BJ (cell line): ENCODE results near the gene RAB17. TPM values are rescaled to one million over a fixed set of nuclear protein-coding genes. Genes with fewer than 3 reads are reported as not detected.

Experiments
- CTCF ChIA-PET: fragments of 350-600 bp; formaldehyde crosslinking; extraction: SDS; loops from one replicate; lab custom pipeline; 2021; ENCODE audit warnings: antibody characterized with exemption, inconsistent platforms; lab: Yijun Ruan, JAX
- POLR2A ChIA-PET: fragments of 300-600 bp; sonication (Branson Sonifier 250); formaldehyde crosslinking; extraction: SDS; loops from one replicate; lab custom pipeline; 2021; ENCODE audit warnings: antibody characterized with exemption; lab: Charles Lee
- DNase-seq: peaks from one replicate; pipeline ENCODE4 v3.0.0-alpha.2; 2011; ENCODE audit warnings: low read depth
- H3K27me3 ChIP-seq: 2 replicates; pipeline ENCODE4 v1.6.0; 2011; ENCODE audit warnings: low read length; ENCODE audit not compliant: control insufficient read depth, insufficient read depth
- H3K36me3 ChIP-seq: 2 replicates; pipeline ENCODE4 v1.5.1; 2011; ENCODE audit warnings: low read length; ENCODE audit not compliant: control insufficient read depth, insufficient read depth
- H3K4me3 ChIP-seq: 2 replicates; pipeline ENCODE4 v1.5.1; 2011; ENCODE audit warnings: low read depth, mild to moderate bottlenecking, control low read depth, low read length
- polyA plus RNA-seq: library from polyadenylated mRNA; depleted of rRNA; stranded (reverse); fragments of >200 nt; gene quantifications from 2 replicates; pipeline ENCODE4 v1.2.3, GENCODE V29; 2011
- TF ChIP-seq, protein P1 (sequence below): IDR thresholded peaks from 2 replicates; pipeline ENCODE4 v1.5.1; 2011; ENCODE audit warnings: low read depth, mild to moderate bottlenecking, control low read depth, inconsistent platforms, low read length, moderate library complexity; ENCODE audit not compliant: insufficient read depth

Gene RAB17
- polyA plus RNA-seq, 1 experiment, result 0.25 TPM

DNA sequence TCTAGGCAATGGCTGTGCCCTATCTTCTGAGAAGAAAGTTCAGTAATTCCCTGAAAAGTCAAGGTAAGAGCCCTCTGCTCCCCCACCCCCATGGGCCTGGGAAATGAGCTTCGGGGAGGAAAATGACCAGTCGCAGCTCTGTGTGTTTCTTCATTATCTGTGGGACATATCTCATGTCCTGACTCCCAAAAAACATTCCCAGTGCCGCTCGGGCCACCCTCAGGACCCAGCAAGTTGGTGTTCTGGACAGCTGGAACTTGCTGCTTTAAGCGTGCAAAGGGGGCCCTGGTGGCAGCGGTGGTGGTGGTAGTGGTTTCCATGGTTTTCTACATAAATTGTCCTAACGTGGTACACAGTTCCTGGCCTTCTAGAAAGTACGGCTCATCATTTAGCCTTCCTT is 41.3 kb downstream of the RAB17 start:
- DNase-seq, result no peak
- peaks cover 31% of the 10 kb centered on the region for H3K36me3 ChIP-seq
- no peaks in the 10 kb centered on the region for H3K27me3 ChIP-seq
- ChIA-PET CTCF (interaction anchor here (1.5 to 1.9 kb wide), 3 partner anchors 10 to 36 kb away, joined by 4 to 5 read pairs (median 4); no protein-coding TSS in a partner anchor), POLR2A (no interaction called here)
- TF ChIP-seq, protein P1, sequence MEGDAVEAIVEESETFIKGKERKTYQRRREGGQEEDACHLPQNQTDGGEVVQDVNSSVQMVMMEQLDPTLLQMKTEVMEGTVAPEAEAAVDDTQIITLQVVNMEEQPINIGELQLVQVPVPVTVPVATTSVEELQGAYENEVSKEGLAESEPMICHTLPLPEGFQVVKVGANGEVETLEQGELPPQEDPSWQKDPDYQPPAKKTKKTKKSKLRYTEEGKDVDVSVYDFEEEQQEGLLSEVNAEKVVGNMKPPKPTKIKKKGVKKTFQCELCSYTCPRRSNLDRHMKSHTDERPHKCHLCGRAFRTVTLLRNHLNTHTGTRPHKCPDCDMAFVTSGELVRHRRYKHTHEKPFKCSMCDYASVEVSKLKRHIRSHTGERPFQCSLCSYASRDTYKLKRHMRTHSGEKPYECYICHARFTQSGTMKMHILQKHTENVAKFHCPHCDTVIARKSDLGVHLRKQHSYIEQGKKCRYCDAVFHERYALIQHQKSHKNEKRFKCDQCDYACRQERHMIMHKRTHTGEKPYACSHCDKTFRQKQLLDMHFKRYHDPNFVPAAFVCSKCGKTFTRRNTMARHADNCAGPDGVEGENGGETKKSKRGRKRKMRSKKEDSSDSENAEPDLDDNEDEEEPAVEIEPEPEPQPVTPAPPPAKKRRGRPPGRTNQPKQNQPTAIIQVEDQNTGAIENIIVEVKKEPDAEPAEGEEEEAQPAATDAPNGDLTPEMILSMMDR, result no peak
- no peak overlapping the region for H3K4me3 ChIP-seq

DNA sequence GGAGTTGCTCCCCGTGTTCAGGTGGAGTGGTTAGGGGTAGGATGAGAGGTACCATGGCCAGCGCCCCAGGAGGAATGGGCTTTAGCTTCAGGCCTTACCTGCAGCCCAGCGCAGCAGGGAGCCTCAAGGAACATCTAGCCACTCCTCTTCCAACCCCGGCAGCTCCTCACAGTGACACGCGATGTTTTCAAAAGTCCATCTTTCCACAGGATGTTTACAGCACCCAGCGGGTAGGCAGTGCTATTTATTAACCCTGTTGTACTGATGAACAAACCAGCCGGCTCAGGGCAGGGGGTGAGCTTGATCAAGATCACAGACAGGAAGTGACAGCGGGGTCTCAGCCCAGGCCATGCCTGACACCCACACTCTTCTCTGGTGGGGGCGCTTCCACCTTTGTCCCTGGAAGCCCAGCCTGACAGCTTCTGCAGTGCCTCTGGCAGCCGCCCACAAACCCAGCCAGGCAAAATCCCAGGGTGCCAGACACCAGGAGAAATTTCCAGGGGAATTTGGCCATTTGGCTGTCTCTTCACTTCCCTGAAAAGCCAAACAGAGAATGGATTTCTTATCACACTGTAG is 42.6 kb downstream of the RAB17 start:
- CTCF ChIA-PET, result interaction anchor here (1.7 kb wide), 1 partner anchor 12 kb away, joined by 4 read pairs; no protein-coding TSS in a partner anchor

DNA sequence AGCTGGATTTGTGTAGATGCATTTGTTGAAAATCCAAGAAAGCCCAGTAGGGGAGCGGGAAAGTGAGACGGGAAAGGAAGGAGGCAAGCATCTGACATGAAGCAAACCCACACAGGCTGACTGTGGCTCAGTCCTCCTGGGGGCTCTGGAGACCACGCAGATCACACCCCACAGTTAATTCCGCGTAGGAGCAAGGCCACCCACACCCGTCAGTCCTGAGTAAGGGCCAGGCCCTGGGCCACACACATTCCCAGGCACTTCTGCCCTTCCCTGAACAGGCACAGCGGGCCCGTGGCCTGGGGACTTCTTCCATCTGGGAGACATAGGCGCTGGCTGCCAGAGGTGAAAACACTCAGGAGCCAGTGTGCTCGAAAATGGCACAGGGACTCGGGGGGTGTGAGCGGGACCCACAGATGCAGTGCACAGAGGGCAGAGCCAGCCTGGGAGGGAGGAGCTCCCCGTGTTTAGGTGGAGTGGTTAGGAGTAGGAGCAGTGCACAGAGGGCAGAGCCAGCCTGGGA is 43.6 kb downstream of the RAB17 start:
- CTCF ChIA-PET, result interaction anchor here (1.7 kb wide), 1 partner anchor 35 kb away, joined by 6 read pairs; no protein-coding TSS in a partner anchor
- DNase-seq, result no peak

More for the DNA sequence above, 42.6 kb downstream of the RAB17 start:
- H3K27me3 ChIP-seq, result no peaks in the 10 kb centered on the region
- no peak for DNase-seq
- peaks cover 22% of the 10 kb centered on the region for H3K36me3 ChIP-seq
- TF ChIP-seq, protein P1, result no peak
- no peak overlapping the region for H3K4me3 ChIP-seq
- POLR2A ChIA-PET, result no interaction called here

DNA sequence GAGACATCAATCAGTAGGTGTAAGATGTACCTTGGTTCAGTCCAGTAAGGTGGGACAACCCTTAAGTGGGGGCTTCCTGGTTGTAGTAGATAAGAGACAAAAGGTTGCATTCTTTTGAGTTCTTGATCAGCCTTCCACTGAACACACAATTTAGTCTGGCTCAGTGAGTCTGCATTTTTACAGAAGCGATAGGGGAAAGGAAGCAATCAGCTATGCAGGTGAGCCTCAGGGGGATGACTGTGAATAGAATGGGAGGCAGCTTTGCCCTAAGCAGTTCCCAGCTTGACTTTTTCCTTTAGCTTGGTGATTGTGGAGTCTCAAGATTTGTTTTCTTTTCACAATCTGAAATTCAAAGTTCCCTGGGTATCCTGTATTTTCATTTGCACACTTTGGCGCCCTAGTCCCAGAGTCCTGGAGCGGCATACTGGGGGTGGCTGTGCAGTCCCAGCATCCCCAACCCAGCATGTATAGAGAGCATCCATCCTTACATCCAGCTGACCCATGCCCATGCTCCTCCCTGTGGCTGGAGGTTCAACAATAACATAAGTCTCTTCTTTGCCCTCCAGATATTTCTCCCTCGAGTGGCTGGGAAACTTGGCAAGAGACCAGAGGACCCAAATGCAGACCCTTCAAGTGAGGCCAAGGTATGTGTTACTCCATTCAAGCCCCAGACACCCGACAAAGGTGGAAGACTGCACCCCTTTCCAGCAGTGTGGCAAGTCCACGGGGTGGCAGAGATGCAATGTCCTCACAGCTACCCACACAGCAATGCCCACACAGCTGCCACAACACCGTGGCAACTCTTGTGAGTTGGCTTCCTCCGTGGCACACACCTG is 44.3 kb downstream of the RAB17 start:
- peaks cover 16% of the 10 kb centered on the region for H3K36me3 ChIP-seq
- ChIA-PET POLR2A (no interaction called here), CTCF (interaction anchor here (1.7 kb wide), 1 partner anchor 34 kb away, joined by 6 read pairs; no protein-coding TSS in a partner anchor)
- DNase-seq, result no peak
- no peak overlapping the region for H3K4me3 ChIP-seq
- TF ChIP-seq, protein P1, result no peak
- no peaks in the 10 kb centered on the region for H3K27me3 ChIP-seq

More for the DNA sequence above, 43.6 kb downstream of the RAB17 start:
- TF ChIP-seq, protein P1, result no peak
- POLR2A ChIA-PET, result no interaction called here
- H3K4me3 ChIP-seq, result no peak overlapping the region
- no peaks in the 10 kb centered on the region for H3K27me3 ChIP-seq
- H3K36me3 ChIP-seq, result peaks cover 19% of the 10 kb centered on the region
